Activated CD8-positive, alpha-beta memory T cell treated with anti-CD3 and anti-CD28 coated beads, Interleukin-2, amount 50 U/mL, for 48 hours (primary cell): ENCODE data around the gene LRRC4B.
"Not testable (repeated sequence)": the region's sequence is repeated elsewhere in the genome, so short reads cannot be mapped to it uniquely, and the experiment has no call there.

Source experiments
- DNase-seq: peaks from one replicate; pipeline ENCODE4 v3.0.0-alpha.2; 2020

LRRC4B gene

GRCh38 chr19:50567882-50568727, at the start of gene LRRC4B:
Gene LRRC4B (minus strand): TSS chr19:50568435. CDS start chr19:50548838, 19,597 bp downstream.
- no peak for DNase-seq

- DNase-seq: not testable (repeated sequence)
These were observed 44.5 kb upstream of the LRRC4B start for GRCh38 chr19:50612504-50613404.

- peak; percentile 96 for DNase-seq
These were observed 39.9 kb upstream of the LRRC4B start for GRCh38 chr19:50607874-50608785.

- DNase-seq: no peak
These were observed 39.2 kb upstream of the LRRC4B start for GRCh38 chr19:50607388-50607787.

- DNase-seq: not testable (repeated sequence)
These were observed 38.0 kb upstream of the LRRC4B start for GRCh38 chr19:50606059-50606836.

GRCh38 chr19:50604264-50605073, 36.2 kb upstream of the LRRC4B start:
- not testable (repeated sequence) for DNase-seq

GRCh38 chr19:50602935-50603334, 34.7 kb upstream of the LRRC4B start:
- DNase-seq: no peak

- no peak for DNase-seq
These were observed 34.3 kb upstream of the LRRC4B start for GRCh38 chr19:50602496-50602895.

GRCh38 chr19:50602089-50602422, 33.8 kb upstream of the LRRC4B start:
- DNase-seq: no peak

- DNase-seq: no peak
These were observed 33.3 kb upstream of the LRRC4B start for GRCh38 chr19:50601407-50602088.

- DNase-seq: no peak
These were observed 31.2 kb upstream of the LRRC4B start for GRCh38 chr19:50599427-50599826.

- no peak for DNase-seq
These were observed 22.0 kb upstream of the LRRC4B start for GRCh38 chr19:50590191-50590590.

GRCh38 chr19:50581795-50582660, 13.8 kb upstream of the LRRC4B start:
- not testable (repeated sequence) for DNase-seq

GRCh38 chr19:50580970-50581634, 12.9 kb upstream of the LRRC4B start:
- no peak for DNase-seq

GRCh38 chr19:50580240-50580639, 12.0 kb upstream of the LRRC4B start:
- DNase-seq: no peak

- not testable (repeated sequence) for DNase-seq
These were observed 8.5 kb upstream of the LRRC4B start for GRCh38 chr19:50576769-50577168.

- no peak for DNase-seq
These were observed 5.7 kb upstream of the LRRC4B start for GRCh38 chr19:50573741-50574461.

GRCh38 chr19:50570997-50571396, 2.8 kb upstream of the LRRC4B start:
- DNase-seq: no peak
